C4-2B (cell line): Measurements from ENCODE around the gene SLC6A12.

Experiments used
- CTCF ChIP-seq: fragments of 450-650 bp; conservative IDR thresholded peaks from 2 replicates; pipeline ENCODE4 v1.5.1; 2017; ENCODE audit warnings: mild to moderate bottlenecking
- ZFX ChIP-seq: fragments of 450-650 bp; IDR thresholded peaks from 2 replicates; pipeline ENCODE4 v1.6.1; 2017

GRCh38 chr12:170371-171225, 43.4 kb downstream of the SLC6A12 start:
- TF ChIP-seq CTCF = no peak
- no peak for TF ChIP-seq ZFX
